ENCODE data around the gene KLHL2. TPM values are rescaled to one million over a fixed set of nuclear protein-coding genes. Genes with fewer than 3 reads are reported as not detected.

Gene KLHL2
- total and polyA plus RNA-seq, 2 of the 13 experiments (the other 11 are each of a cell fraction or from before 2014, with no cell fraction given): 9.2 to 17.6 TPM

- TF ChIP-seq ZNF281 (CRISPR knock-in tag; IDR thresholded peaks at IDR 0.05; ENCODE audit: borderline replicate concordance) (0 out of 2 replicates have a peak, but pooled peaks have one; percentile 40), ZNF350 (CRISPR knock-in tag; IDR thresholded peaks at IDR 0.05; ENCODE audit: borderline replicate concordance, low read depth) (peak; percentile 37; the same call in 1 of the 2 replicates), KAT8 (CRISPR knock-in tag; IDR thresholded peaks at IDR 0.05) (peak; percentile 50), TEF (CRISPR knock-in tag; IDR thresholded peaks at IDR 0.05) (no peak), REPIN1 (CRISPR knock-in tag; IDR thresholded peaks at IDR 0.05; ENCODE audit: borderline replicate concordance, low read depth) (peak; percentile 65; the same call in 1 of the 2 replicates), MZF1 (CRISPR knock-in tag; IDR thresholded peaks at IDR 0.05; ENCODE audit: borderline replicate concordance) (no peak), ATRX (CRISPR knock-in tag; IDR thresholded peaks at IDR 0.05; ENCODE audit: borderline replicate concordance) (no peak), ZNF333 (CRISPR knock-in tag; IDR thresholded peaks at IDR 0.05; ENCODE audit: borderline replicate concordance) (no peak), MAX (IDR thresholded peaks at IDR 0.05) (peak; percentile 81), BCLAF1 (IDR thresholded peaks at IDR 0.05) (no peak), ARID5B (CRISPR knock-in tag; IDR thresholded peaks at IDR 0.05) (peak; percentile 97), ZNF574 (CRISPR knock-in tag; IDR thresholded peaks at IDR 0.05) (peak; percentile 69), TCF7 (IDR thresholded peaks at IDR 0.05; ENCODE audit: low read depth) (peak; percentile 31; the same call in 1 of the 2 replicates), ARNTL (CRISPR knock-in tag; IDR thresholded peaks at IDR 0.05) (peak; percentile 61; the same call in 1 of the 2 replicates), MAFK (conservative IDR thresholded peaks at IDR 0.05 in 1 of 2, IDR thresholded peaks at IDR 0.05 in 1 of 2; ENCODE audit: low read length in 2 of 2) (no peak), SNAPC2 (CRISPR knock-in tag; IDR thresholded peaks at IDR 0.05) (no peak)
Observed at GRCh38 chr4:165367040-165367439, 159.7 kb downstream of the KLHL2 start (continued).
